ENCODE measurements around the gene NR4A1.

NR4A1 gene

DNA sequence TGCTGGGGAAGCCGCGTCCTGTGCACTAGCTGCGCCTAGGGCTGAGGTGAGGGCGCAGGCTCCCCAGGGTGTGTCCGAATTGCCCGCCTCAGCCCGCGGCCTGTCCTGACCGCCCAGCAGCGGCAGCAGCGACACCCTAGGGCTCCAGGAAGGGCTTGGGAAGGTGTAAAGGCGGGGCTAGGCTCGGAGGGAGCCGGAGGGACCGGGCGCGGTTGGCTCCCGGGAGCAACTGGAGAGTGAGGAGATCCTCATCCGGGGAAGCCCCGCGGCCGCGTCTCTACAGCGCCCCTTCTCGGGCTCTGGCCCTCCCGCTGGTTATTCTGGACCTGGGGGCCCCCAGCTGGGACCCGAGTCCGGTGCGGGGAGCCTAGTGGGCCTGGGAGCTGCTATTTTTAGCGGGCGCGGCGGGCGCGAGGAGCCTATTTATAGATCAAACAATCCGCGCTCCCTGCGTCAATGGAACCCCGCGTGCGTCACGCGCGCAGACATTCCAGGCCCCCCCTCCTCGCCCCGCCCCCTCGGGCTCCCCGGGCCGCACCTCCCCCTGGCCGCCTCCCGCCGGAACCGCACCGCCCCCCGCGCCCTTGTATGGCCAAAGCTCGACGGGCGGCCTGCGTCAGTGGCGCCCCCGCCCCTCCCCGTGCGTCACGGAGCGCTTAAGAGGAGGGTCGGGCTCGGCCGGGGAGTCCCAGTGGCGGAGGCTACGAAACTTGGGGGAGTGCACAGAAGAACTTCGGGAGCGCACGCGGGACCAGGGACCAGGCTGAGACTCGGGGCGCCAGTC, at the start of gene NR4A1:
Gene NR4A1 (plus strand): TSS at position 685 of the 784 bp plus-strand sequence. CDS start 2,887 bp downstream, outside the sequence.
- peak; percentile 97 for DNase-seq (ENCODE audit: low spot score)

GRCh38 chr12:52003016-52003550, 48.2 kb upstream of the NR4A1 start:
- DNase-seq (ENCODE audit: low spot score), result no peak

DNA sequence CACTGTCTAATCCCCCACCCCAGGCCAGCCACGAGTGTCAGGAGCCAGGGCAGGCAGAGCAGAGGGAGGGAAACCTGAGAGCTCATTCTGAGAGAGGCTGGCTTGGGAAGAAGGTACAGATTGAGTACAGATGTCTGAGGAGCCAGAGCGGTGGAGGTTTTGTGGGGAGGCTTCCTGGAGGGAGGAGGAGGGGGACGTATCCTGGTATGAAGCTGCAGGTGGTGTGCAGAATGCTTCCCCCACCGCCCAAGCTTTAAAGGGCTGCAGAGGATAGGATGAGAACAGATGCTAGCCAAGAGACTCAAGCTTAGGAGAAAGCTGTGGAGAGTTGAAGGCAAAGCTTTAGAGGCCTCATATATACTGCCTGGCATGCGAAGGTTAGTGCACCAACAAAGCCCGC, 47.7 kb upstream of the NR4A1 start:
- DNase-seq (ENCODE audit: low spot score), result no peak

- no peak for DNase-seq (ENCODE audit: low spot score)
Observed at GRCh38 chr12:52004042-52004648, 47.1 kb upstream of the NR4A1 start.

- no peak for DNase-seq (ENCODE audit: low spot score)
Observed at GRCh38 chr12:52005218-52005902, 45.9 kb upstream of the NR4A1 start.

- DNase-seq (ENCODE audit: low spot score), result no peak
Observed at GRCh38 chr12:52005903-52006703, 45.1 kb upstream of the NR4A1 start.

DNA sequence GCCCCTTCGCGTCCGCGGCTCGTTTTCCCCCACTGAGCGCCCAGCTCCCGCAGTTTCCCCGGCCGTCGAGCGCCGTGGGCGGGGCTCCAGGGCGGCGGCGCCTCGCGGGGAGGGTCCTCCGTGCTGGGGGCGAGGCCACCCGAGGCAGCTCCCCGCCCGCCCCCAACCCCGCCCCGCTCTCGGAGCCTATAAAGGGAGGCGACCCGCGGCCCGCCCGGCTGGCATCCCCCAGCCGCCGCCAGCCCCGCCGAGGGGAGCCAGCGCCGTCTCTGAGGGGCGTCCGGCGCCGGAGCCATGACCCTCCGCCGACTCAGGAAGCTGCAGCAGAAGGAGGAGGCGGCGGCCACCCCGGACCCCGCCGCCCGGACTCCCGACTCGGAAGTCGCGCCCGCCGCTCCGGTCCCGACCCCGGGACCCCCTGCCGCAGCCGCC, 44.5 kb upstream of the NR4A1 start, which contains the start of gene TAMALIN:
Gene TAMALIN (plus strand): TSS at position 221 of the 432 bp plus-strand sequence. CDS start 74 bp downstream, at position 295.
- DNase-seq (ENCODE audit: low spot score), result peak; percentile 89

DNA sequence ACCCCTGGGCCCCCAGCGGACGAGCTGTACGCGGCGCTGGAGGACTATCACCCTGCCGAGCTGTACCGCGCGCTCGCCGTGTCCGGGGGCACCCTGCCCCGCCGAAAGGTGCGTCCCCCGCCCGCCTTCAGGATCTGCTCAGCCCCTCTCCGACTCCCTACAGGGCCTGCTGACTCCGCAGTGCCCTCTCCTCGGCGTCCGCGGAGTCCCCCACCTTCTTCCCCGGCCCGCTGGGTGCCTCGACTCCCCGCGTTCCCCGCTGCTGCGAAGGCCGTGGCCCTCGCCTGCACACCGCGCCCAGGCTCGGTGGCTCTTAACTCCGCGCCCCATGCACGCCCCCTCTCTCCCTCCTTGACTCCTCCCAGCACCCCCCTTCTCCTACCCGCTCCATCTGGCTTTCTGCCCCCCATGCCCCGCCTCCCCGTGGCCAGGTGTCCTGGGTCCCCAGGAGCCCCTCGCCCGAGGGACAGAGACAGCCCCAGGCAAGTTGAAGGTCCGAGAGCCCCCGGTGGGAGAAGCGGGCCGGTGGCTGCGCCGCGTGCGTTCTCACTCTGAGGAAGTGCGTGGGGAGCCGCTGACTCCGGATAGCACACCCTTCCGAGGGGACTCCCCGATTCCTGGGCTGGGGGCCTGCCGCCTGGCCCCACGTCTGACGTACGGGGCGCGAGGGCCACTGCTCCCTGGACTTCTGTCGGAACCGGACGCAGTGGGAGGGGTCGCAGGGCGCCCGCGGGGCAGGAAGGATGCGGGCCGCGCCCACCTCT, 43.9 kb upstream of the NR4A1 start:
- DNase-seq (ENCODE audit: low spot score), result no peak

DNA sequence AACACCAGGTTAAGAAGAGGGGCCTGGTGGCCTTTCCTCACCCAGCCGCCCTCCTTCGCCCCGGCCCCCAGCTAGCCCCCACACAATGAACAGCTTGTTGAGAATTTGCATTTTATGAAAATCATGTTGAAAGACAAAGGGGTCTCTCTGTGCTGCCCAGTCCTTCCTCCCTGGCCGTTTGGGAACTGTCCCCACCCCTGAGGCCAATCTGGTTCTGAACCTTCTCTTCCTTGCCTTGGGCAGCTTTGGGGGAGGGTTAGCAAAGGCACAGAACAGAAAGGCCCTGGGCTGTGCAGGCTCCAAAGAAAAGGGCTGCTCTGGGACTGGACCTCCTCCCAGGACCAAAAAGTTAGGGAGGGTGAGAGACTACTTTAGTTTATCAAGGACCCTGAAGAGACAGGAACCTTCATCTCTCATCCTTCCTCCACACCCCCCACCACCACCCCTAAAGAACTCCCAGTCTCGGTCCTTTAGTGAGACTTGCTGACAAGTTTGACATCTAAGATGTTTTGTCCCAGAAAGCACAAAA, 43.2 kb upstream of the NR4A1 start:
- no peak for DNase-seq (ENCODE audit: low spot score)

- no peak for DNase-seq (ENCODE audit: low spot score)
Observed at GRCh38 chr12:52009081-52009751, 42.0 kb upstream of the NR4A1 start.

- peak; percentile 92 for DNase-seq (ENCODE audit: low spot score)
Observed at GRCh38 chr12:52010152-52010622, 41.1 kb upstream of the NR4A1 start.

DNA sequence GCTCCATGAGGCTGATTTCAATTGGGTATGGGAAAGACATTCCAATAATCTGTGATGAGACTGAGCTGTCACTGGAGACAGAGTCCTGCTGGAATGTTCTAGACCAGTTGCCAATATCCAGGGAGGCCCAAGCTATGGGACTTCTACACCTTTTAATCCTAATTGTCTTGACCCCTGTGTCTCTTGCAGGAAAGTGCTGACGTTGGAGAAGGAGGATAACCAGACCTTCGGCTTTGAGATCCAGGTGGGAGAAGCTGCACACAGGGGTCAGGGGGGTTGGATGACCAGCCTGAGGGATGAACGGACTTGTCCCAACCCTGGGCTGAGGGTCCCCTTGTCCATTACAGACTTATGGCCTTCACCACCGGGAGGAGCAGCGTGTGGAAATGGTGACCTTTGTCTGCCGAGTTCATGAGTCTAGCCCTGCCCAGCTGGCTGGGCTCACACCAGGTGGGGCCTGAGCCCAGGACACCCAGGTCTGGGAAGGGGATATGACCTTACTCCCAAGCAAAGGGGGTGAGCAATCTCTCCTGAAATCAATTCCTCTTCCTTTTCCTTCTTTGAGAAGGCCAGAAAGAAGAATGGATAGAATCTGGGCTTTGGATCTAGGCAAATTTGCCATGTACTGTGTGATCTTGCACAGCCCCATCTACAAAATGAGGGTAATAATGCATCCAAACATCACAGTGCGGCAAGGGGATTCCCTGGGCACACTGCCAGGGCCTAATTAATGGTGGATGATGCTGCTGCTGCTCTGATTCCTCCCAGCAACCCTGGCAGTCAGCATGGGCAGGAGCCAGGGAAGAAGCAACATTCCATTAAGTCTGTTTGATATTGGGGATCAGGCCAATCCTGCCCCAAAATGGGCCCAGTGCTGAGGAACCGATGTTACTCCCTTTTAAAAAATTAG, 40.3 kb upstream of the NR4A1 start:
- DNase-seq (ENCODE audit: low spot score), result no peak

- no peak for DNase-seq (ENCODE audit: low spot score)
Observed at GRCh38 chr12:52011602-52012214, 39.5 kb upstream of the NR4A1 start.

DNA sequence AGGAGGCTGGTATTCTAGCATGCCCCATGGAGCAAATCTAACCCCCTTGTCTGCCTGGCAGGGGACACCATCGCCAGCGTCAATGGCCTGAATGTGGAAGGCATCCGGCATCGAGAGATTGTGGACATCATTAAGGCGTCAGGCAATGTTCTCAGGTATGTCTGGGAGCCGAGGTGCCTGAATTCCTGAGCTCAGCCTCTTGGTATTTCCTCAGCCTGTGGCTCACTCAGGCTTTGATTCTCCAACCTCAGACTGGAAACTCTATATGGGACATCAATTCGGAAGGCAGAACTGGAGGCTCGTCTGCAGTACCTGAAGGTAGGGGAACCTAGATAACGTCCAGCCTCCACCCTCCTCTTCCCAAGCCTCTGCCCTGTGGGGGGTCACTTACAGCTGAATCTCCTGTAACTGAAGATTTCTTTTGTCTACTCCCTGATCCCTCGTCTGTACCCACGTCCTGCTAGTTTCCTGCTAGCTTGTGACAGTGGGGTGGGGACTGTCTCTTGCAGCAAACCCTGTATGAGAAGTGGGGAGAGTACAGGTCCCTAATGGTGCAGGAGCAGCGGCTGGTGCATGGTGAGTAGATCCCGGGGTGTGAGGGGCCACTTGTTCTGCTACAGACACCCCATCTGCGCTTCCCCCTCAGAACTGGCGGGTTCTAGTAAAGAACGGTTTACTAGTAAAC, 37.5 kb upstream of the NR4A1 start:
- DNase-seq (ENCODE audit: low spot score), result no peak

DNA sequence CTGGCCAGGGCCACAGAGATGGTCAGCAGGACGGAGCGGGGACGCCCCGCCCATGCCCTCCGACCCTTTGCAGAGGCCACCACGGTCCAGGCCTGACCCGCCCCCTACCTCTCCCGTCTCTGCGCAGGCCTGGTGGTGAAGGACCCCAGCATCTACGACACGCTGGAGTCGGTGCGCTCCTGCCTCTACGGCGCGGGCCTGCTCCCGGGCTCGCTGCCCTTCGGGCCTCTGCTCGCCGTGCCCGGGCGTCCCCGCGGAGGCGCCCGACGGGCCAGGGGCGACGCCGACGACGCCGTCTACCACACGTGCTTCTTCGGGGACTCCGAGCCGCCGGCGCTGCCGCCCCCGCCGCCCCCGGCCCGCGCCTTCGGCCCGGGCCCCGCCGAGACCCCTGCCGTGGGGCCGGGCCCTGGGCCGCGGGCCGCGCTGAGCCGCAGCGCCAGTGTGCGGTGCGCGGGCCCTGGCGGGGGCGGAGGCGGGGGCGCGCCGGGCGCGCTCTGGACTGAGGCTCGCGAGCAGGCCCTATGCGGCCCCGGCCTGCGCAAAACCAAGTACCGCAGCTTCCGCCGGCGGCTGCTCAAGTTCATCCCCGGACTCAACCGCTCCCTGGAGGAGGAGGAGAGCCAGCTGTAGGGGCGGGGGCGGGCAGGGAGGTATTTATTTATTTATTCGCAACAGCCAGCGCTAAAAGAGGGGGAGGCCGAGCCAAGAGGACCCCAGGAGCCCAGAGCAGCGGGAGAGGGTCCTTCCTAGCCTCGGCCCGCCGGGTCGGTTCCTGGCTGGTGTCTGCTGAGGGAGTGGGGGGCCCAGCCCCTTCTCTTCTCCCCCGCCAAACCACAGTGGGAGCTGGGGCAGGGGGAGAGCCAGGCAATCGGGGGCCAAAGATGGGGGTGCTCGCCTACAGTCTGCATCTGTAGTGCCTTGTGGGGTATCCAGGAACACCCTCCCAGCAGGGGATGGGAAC, 36.4 kb upstream of the NR4A1 start:
- DNase-seq (ENCODE audit: low spot score), result no peak

GRCh38 chr12:52015532-52016041, 35.7 kb upstream of the NR4A1 start:
- DNase-seq (ENCODE audit: low spot score), result no peak

All from left forelimb (tissue), 1 donor.